GM12873 (cell line): ENCODE measurements around the gene USP16.

Experiments used
- CTCF ChIP-seq: IDR thresholded peaks from 2 replicates; pipeline ENCODE4 v1.5.1; 2012; ENCODE audit warnings: low read depth, mild to moderate bottlenecking, moderate library complexity, low read length, control low read depth; ENCODE audit not compliant: insufficient read depth; ENCODE audit errors: missing control alignments

Gene USP16

GRCh38 chr21:29024474-29025327, at the start of gene USP16:
USP16 (plus strand) TSS chr21:29024668; CDS start chr21:29027914, 3,246 bp downstream.
- no peak for TF ChIP-seq CTCF

DNA sequence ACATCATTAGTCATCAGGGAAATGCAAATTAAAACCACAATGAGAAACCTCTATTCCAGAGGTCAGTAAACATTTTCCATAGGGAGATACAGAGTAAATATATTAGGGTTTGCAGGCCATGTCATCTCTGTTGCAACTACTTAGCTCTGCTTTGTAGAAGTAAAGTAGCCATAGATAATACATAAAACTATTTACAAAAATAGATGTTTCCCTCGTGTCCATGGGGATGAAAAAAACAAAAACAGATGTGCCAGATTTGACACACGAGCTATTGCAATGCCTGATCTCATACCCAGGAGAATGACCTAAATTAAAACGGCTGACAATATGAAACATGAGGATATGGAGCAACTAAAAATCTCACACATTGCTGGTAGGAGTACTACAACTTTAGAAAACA, 49.1 kb upstream of the USP16 start:
- no peak for TF ChIP-seq CTCF

DNA sequence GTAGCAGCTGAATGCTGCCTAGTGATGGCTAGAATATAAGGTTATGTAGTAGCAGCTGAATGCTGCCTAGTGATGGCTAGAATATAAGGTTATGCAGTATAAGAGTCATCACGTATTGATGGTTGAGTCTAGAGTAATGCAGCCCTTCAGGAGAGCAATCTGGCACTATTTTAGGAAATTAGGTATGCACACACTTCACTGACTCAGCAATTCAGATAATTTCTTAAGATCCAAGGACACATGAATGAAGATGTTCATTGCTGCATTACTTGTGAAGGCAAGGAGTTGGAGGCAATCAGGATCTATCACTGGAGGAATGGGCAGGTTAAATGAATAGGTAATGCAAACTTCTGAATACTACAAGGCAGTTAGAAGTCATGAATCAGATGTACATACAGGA, 45.4 kb upstream of the USP16 start:
- TF ChIP-seq CTCF = no peak

GRCh38 chr21:28982637-28983036, 41.8 kb upstream of the USP16 start:
- no peak for TF ChIP-seq CTCF

- no peak for TF ChIP-seq CTCF
Observed at GRCh38 chr21:28986677-28987076, 37.8 kb upstream of the USP16 start.

DNA sequence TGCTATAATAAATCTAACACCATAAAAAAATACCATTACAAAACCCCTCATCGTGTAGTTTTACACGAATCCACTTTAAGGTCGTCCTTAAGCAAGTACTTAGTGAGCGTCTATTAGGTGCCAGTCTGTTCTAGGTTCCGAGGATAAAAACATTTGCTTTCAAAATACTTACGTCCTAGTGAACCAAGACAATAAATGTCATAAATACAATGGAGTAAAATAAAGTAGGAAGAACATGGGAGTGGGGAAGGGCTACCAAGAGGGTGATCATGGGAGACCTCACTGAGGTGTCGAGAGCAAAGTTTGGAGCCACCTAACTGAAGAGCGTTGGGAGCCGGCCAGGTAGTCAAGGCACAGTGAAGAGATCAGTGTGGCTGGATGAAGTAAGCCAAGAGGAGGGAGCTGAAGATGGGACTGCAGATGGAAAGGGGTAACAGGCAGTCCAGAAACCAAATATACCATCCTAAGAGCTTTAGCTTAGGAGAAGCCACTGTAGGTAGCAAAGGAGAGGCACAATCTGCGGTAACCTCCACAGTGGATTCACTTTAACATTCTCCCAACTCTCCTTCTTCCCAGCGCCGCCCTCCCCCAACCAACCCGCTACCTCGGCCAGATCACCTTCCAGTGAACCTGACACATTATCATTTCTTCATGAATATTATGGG, 32.5 kb upstream of the USP16 start:
- no peak for TF ChIP-seq CTCF

DNA sequence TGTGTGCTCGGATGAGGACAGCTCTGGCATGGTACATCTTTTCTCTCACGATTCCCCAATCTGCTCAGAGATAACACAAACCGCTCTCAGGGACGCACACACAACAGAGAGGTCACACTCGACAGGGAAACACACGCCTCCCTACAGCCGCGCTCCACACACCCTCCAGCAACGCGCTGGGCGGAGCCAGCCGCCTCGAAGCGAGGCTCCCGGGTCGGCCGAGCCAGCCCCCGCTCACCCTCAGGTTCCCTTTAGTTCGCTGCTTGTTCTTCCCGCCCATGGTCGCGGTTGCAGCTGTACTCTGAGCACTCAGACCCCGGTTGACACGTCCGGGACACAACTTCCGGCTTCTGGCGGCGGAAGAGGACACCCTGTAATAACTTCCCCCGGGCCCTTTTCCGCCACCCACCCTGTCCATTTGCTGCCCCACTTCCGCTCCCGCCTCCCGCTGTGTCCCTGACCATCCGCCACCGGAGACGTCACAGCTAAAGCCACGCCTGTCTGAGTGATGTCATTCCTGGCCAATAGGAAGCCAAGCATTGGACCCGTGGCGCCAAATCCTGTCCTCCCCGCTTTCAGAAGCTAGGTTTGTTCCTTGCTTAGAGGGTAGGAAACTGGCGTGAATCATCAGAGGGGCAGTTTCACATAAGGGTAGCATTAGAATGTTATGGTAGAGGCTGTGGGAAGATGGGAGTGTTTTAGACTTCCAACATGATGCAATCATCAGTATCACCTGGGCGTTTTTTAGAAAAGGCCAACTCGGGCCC, 31.8 kb upstream of the USP16 start, which contains the start of gene LTN1:
LTN1 (minus strand) TSS at position 352 of the 767 bp plus-strand sequence; CDS start at position 280, 72 bp downstream.
- no peak for TF ChIP-seq CTCF
